Measurements from ENCODE around the gene SCN1B. TPM values are rescaled to one million over a fixed set of nuclear protein-coding genes. Genes with fewer than 3 reads are reported as not detected.
A peak's percentile ranks its signal among the peaks of the same experiment; 100 is the strongest.
"Not testable (repeated sequence)": the region's sequence is repeated elsewhere in the genome, so short reads cannot be mapped to it uniquely, and the experiment has no call there.

Gene SCN1B
- total and polyA plus RNA-seq, 2 of the 13 experiments (the other 11 are each of a cell fraction or from before 2014, with no cell fraction given) = 2.7 to 20.1 TPM

DNA sequence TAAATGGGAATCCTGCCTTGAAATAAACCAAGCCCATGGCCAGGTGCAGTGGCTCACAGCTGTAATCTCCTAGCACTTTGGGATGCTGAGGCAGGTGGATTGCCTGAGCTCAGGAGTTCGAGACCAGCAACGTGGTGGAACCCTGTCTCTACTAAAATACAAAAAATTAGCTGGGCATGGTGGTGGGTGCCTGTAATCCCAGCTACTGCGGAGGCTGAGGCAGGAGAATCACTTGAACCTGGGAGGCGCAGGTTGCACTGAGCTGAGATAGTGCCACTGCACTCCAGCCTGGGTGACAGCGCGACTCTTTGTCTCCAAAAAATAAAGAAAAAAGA is 24.3 kb upstream of the SCN1B start:
- Histone ChIP-seq H3K27ac (ENCODE audit: extremely low read length, insufficient read depth, low read length) (peak overlapping the region; percentile 63), H3K4me2 (ENCODE audit: low read depth, low read length) (peak overlapping the region; percentile 48), H3K36me3 (replicated peaks in 1 of 2; ENCODE audit: control insufficient read depth in 1 of 2, insufficient read depth in 2 of 2, low read length in 2 of 2) (peaks cover 14 to 25% of the 10 kb centered on the region in 2 experiments), H3K79me2 (ENCODE audit: insufficient read depth, low read length) (peaks cover 47% of the 10 kb centered on the region), H3K4me1 (ENCODE audit: insufficient read depth, low read length) (peaks cover 62% of the 10 kb centered on the region), H4K20me1 (ENCODE audit: insufficient read depth, low read length) (peaks cover 48% of the 10 kb centered on the region), H3K4me3 (replicated peaks in 1 of 3; ENCODE audit: insufficient read depth in 1 of 3, low read depth in 2 of 3, low read length in 3 of 3) (peak overlapping the region in 1 of 3 experiments; percentile 22; a peak in 1 of 6 replicates), H3K9ac (ENCODE audit: insufficient read depth, low read depth, low read length) (peak overlapping the region; percentile 19; the same call in 1 of the 2 replicates)
- POLR2A ChIA-PET = interaction anchor here (0.9 to 4.3 kb wide), 10 partner anchors 10 to 742 kb away, joined by 3 to 75 read pairs (median 4); partner anchors contain the start of genes HPN, LIN37 and ZNF30
- ATAC-seq; DNase-seq (ENCODE audit: low spot score); CTCF ChIA-PET (ENCODE audit: low intra/inter-chr PET ratio, low total read pairs); FAIRE-seq; H2AFZ ChIP-seq (ENCODE audit: low read length); H3K27me3 ChIP-seq (ENCODE audit: control insufficient read depth in 1 of 2, insufficient read depth in 2 of 2, low read length in 2 of 2); BruUV-seq (replicated peaks); H3K9me3 ChIP-seq (ENCODE audit: low read length); in situ Hi-C loops (cut with HindIII; ENCODE audit: extremely low pct_ligation_motif_present, low pct_unique_long_range_greater_than_20kb): not testable (repeated sequence)
- intact Hi-C loops (cut with micrococcal nuclease; ENCODE audit: unreplicated experiment) = loop anchor here (1.0 kb wide), 1 partner anchor 11 kb away; no protein-coding TSS in a partner anchor
- WGBS (ENCODE audit: low lambda C conversion rate) = 7% methylated on average over 6 of the region's 6 CpGs
- peak; percentile 62; the same call in 1 of the 2 replicates for TF ChIP-seq CHD4 (IDR thresholded peaks at IDR 0.05; ENCODE audit: borderline replicate concordance, low read length)
- 0 out of 2 replicates have a peak, but pooled peaks have one; percentile 2 for TF ChIP-seq ZNF724P (CRISPR knock-in tag; IDR thresholded peaks at IDR 0.05; ENCODE audit: borderline replicate concordance)
- TF ChIP-seq RBM39 (IDR thresholded peaks at IDR 0.05; ENCODE audit: low read depth, low read length, poor library complexity, severe bottlenecking) = peak; percentile 6
- 0 out of 2 replicates have a peak, but pooled peaks have one; percentile 3 for TF ChIP-seq ZFP37 (CRISPR knock-in tag; IDR thresholded peaks at IDR 0.05; ENCODE audit: borderline replicate concordance)
- 0 out of 2 replicates have a peak, but pooled peaks have one; percentile 5 for TF ChIP-seq ZNF687 (CRISPR knock-in tag; IDR thresholded peaks at IDR 0.05)
- peak; percentile 12; the same call in 1 of the 2 replicates for TF ChIP-seq MEIS1 (CRISPR knock-in tag; IDR thresholded peaks at IDR 0.05; ENCODE audit: borderline replicate concordance)
- 0 out of 2 replicates have a peak, but pooled peaks have one; percentile 19 for TF ChIP-seq ZNF230 (CRISPR knock-in tag; IDR thresholded peaks at IDR 0.05)
- TF ChIP-seq, protein P1, sequence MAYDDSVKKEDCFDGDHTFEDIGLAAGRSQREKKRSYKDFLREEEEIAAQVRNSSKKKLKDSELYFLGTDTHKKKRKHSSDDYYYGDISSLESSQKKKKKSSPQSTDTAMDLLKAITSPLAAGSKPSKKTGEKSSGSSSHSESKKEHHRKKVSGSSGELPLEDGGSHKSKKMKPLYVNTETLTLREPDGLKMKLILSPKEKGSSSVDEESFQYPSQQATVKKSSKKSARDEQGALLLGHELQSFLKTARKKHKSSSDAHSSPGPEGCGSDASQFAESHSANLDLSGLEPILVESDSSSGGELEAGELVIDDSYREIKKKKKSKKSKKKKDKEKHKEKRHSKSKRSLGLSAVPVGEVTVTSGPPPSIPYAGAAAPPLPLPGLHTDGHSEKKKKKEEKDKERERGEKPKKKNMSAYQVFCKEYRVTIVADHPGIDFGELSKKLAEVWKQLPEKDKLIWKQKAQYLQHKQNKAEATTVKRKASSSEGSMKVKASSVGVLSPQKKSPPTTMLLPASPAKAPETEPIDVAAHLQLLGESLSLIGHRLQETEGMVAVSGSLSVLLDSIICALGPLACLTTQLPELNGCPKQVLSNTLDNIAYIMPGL (CRISPR knock-in tag; IDR thresholded peaks at IDR 0.05; ENCODE audit: borderline replicate concordance in 1 of 2, low read depth in 1 of 2) = 0 out of 4 replicates have a peak, but pooled peaks of 1 of the 2 experiments have one; percentile 1
- TF ChIP-seq, protein P2, sequence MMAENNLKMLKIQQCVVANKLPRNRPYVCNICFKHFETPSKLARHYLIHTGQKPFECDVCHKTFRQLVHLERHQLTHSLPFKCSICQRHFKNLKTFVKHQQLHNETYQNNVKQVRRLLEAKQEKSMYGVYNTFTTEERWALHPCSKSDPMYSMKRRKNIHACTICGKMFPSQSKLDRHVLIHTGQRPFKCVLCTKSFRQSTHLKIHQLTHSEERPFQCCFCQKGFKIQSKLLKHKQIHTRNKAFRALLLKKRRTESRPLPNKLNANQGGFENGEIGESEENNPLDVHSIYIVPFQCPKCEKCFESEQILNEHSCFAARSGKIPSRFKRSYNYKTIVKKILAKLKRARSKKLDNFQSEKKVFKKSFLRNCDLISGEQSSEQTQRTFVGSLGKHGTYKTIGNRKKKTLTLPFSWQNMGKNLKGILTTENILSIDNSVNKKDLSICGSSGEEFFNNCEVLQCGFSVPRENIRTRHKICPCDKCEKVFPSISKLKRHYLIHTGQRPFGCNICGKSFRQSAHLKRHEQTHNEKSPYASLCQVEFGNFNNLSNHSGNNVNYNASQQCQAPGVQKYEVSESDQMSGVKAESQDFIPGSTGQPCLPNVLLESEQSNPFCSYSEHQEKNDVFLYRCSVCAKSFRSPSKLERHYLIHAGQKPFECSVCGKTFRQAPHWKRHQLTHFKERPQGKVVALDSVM (CRISPR knock-in tag; IDR thresholded peaks at IDR 0.05) = peak; percentile 65
- 0 out of 2 replicates have a peak, but pooled peaks have one; percentile 53 for TF ChIP-seq ZNF567 (CRISPR knock-in tag; IDR thresholded peaks at IDR 0.05; ENCODE audit: borderline replicate concordance)
- TF ChIP-seq ZNF350 (CRISPR knock-in tag; IDR thresholded peaks at IDR 0.05; ENCODE audit: borderline replicate concordance, low read depth) = 0 out of 2 replicates have a peak, but pooled peaks have one; percentile 18
- peak; percentile 10; the same call in 1 of the 2 replicates for TF ChIP-seq KDM5B (CRISPR knock-in tag; IDR thresholded peaks at IDR 0.05; ENCODE audit: borderline replicate concordance)
- 0 out of 2 replicates have a peak, but pooled peaks have one; percentile 15 for TF ChIP-seq ZNF776 (CRISPR knock-in tag; IDR thresholded peaks at IDR 0.05)
- 0 out of 2 replicates have a peak, but pooled peaks have one; percentile 5 for TF ChIP-seq MTA1 (CRISPR knock-in tag; IDR thresholded peaks at IDR 0.05; ENCODE audit: borderline replicate concordance)
